ENCODE measurements around the gene MAN1C1. TPM values are rescaled to one million over a fixed set of nuclear protein-coding genes. Genes with fewer than 3 reads are reported as not detected.

MAN1C1 gene
- total RNA-seq, 1 experiment from 2014 or later, result 9.3 TPM

DNA sequence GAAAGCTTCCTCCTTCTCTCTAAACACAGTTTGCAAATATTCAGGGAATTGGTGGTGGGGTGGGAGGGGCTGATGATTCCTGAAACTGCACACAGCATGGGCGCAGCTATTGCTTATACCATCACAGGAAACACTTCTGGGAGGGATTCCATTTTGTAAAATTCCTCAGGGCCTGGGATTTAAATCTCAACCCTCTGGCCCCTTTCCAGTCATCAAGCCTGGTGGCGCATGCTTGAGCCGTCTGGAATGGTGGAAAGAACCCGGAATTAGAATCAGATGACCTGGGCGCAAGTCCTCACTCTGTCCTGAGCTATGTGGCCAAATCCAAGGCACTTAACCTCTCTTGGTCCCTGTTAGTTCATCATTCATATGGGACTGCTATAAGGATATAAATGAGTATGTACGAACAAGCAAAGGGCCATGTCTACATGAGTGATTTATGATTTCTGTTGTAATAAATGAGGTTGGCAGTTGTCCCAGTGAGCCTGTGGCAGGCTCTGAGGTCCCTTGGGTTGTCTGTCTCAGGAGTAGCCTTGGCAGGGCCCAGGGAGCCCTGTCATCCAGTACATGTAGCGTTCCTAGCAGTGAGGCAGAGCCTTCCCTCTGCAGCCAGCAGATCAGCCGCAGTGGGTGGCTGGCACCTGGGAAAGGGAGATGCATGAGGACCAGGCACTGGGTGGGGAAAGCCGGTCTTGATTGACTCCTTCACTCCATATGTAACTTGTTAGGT lies 72.0 kb downstream of the MAN1C1 start:
- H3K27me3 ChIP-seq (ENCODE audit: insufficient read depth, low read length), result no peaks in the 10 kb centered on the region
- H4K8ac ChIP-seq (replicated peaks; ENCODE audit: insufficient read length, low read depth, low read length), result no peak overlapping the region
- Mint-ChIP-seq H3K36me3 (ENCODE audit: insufficient read depth in 1 of 3, low read depth in 3 of 3) (no peaks in the 10 kb centered on the region), H3K4me3 (no peak overlapping the region), H3K27ac (no peak overlapping the region), H3K27me3 (ENCODE audit: low read depth) (no peaks in the 10 kb centered on the region), H3K9me3 (no peaks in the 10 kb centered on the region), H3K4me1 (0 out of 4 replicates have a peak, but pooled peaks cover 0 to 3% of the 10 kb centered on the region in 2 experiments)
- H3K14ac ChIP-seq (ENCODE audit: insufficient read depth, low read length), result no peak overlapping the region
- no peaks in the 10 kb centered on the region for H4K20me1 ChIP-seq (ENCODE audit: control insufficient read depth, insufficient read depth, insufficient read length)
- no peak overlapping the region for H2BK12ac ChIP-seq (ENCODE audit: insufficient read length, low read depth, low read length)
- H3K79me1 ChIP-seq (ENCODE audit: insufficient read depth, low read depth, low read length, poor library complexity, severe bottlenecking), result no peaks in the 10 kb centered on the region
- H3K9me3 ChIP-seq (ENCODE audit: control insufficient read depth, low read depth, low read length), result no peaks in the 10 kb centered on the region
- H3K23me2 ChIP-seq (ENCODE audit: insufficient read length, low read depth, low read length, poor library complexity, severe bottlenecking), result no peaks in the 10 kb centered on the region
- no peak overlapping the region for H3K18ac ChIP-seq (ENCODE audit: insufficient read length, low read depth, low read length)
- H3K9ac ChIP-seq (ENCODE audit: extremely low read depth, insufficient read length, low read length), result no peak overlapping the region
- no peak overlapping the region for H3K23ac ChIP-seq (ENCODE audit: insufficient read length, low read depth, low read length)
- H2AFZ ChIP-seq (ENCODE audit: low read length), result no peak overlapping the region
- H3K4ac ChIP-seq (ENCODE audit: low read depth, low read length), result no peak overlapping the region
- no peak overlapping the region for H2BK120ac ChIP-seq (ENCODE audit: low read depth, low read length, poor library complexity, severe bottlenecking)
- H2BK15ac ChIP-seq (ENCODE audit: low read depth, low read length), result no peak overlapping the region
- no peak overlapping the region for H3K56ac ChIP-seq (ENCODE audit: insufficient read length, low read depth, low read length)
- no CpG with 5 or more reads among the region's 9 CpGs for WGBS (ENCODE audit: extremely low coverage, insufficient read length, low lambda C conversion rate)
- no peaks in the 10 kb centered on the region for H3K79me2 ChIP-seq (ENCODE audit: insufficient read depth, low read length)
- no peak for DNase-seq
- no peak overlapping the region for H2AK5ac ChIP-seq (ENCODE audit: insufficient read length, low read length)
- H2BK20ac ChIP-seq (ENCODE audit: low read depth, low read length, poor library complexity, severe bottlenecking), result no peak overlapping the region
- no peak overlapping the region for H3K27ac ChIP-seq (ENCODE audit: insufficient read length, low read depth, low read length)
- TF ChIP-seq, protein P1, sequence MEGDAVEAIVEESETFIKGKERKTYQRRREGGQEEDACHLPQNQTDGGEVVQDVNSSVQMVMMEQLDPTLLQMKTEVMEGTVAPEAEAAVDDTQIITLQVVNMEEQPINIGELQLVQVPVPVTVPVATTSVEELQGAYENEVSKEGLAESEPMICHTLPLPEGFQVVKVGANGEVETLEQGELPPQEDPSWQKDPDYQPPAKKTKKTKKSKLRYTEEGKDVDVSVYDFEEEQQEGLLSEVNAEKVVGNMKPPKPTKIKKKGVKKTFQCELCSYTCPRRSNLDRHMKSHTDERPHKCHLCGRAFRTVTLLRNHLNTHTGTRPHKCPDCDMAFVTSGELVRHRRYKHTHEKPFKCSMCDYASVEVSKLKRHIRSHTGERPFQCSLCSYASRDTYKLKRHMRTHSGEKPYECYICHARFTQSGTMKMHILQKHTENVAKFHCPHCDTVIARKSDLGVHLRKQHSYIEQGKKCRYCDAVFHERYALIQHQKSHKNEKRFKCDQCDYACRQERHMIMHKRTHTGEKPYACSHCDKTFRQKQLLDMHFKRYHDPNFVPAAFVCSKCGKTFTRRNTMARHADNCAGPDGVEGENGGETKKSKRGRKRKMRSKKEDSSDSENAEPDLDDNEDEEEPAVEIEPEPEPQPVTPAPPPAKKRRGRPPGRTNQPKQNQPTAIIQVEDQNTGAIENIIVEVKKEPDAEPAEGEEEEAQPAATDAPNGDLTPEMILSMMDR (conservative IDR thresholded peaks at IDR 0.05), result no peak
- no peak overlapping the region for H2BK5ac ChIP-seq (ENCODE audit: insufficient read length, low read length)
- no peaks in the 10 kb centered on the region for H3K4me1 ChIP-seq (ENCODE audit: insufficient read depth, low read length)
- H3T11ph ChIP-seq (ENCODE audit: low read length), result no peak overlapping the region
- H4K91ac ChIP-seq (ENCODE audit: insufficient read length, low read depth, low read length), result no peak overlapping the region
- H3K4me2 ChIP-seq (ENCODE audit: insufficient read depth, insufficient read length, low read length), result no peak overlapping the region
- H4K5ac ChIP-seq (ENCODE audit: insufficient read length, low read depth, low read length), result no peak overlapping the region
